Measurements from ENCODE around the gene MYDGF.

The MYDGF gene

GRCh38 chr19:4703671-4704316 is 33.7 kb upstream of the MYDGF start:
- no peak for TF ChIP-seq CTCF (IDR thresholded peaks at IDR 0.05; ENCODE audit: insufficient read depth, low read length, poor library complexity, severe bottlenecking)
- H3K27me3 ChIP-seq (replicated peaks; ENCODE audit: control insufficient read depth, insufficient read depth, low read length), result no peaks in the 10 kb centered on the region
- no peak for DNase-seq (ENCODE audit: extremely low read depth, insufficient read length)
- peaks cover 29% of the 10 kb centered on the region for H3K36me3 ChIP-seq (ENCODE audit: control insufficient read depth, insufficient read depth, low read length)
- no peak overlapping the region for H3K4me3 ChIP-seq (replicated peaks; ENCODE audit: low read depth, low read length)

- H3K27me3 ChIP-seq (replicated peaks; ENCODE audit: control insufficient read depth, insufficient read depth, low read length), result no peaks in the 10 kb centered on the region
- DNase-seq (ENCODE audit: extremely low read depth, insufficient read length), result no peak
- H3K36me3 ChIP-seq (ENCODE audit: control insufficient read depth, insufficient read depth, low read length), result peaks cover 37% of the 10 kb centered on the region
- TF ChIP-seq CTCF (IDR thresholded peaks at IDR 0.05; ENCODE audit: insufficient read depth, low read length, poor library complexity, severe bottlenecking), result no peak
- H3K4me3 ChIP-seq (replicated peaks; ENCODE audit: low read depth, low read length), result no peak overlapping the region
Measured at GRCh38 chr19:4702764-4703163, 32.6 kb upstream of the MYDGF start.

- peaks cover 42% of the 10 kb centered on the region for H3K36me3 ChIP-seq (ENCODE audit: control insufficient read depth, insufficient read depth, low read length)
- H3K4me3 ChIP-seq (replicated peaks; ENCODE audit: low read depth, low read length), result no peak overlapping the region
- TF ChIP-seq CTCF (IDR thresholded peaks at IDR 0.05; ENCODE audit: insufficient read depth, low read length, poor library complexity, severe bottlenecking), result no peak
- no peaks in the 10 kb centered on the region for H3K27me3 ChIP-seq (replicated peaks; ENCODE audit: control insufficient read depth, insufficient read depth, low read length)
- DNase-seq (ENCODE audit: extremely low read depth, insufficient read length), result no peak
Measured at GRCh38 chr19:4701557-4701956, 31.4 kb upstream of the MYDGF start.

- TF ChIP-seq CTCF (IDR thresholded peaks at IDR 0.05; ENCODE audit: insufficient read depth, low read length, poor library complexity, severe bottlenecking), result no peak
- H3K36me3 ChIP-seq (ENCODE audit: control insufficient read depth, insufficient read depth, low read length), result peaks cover 41% of the 10 kb centered on the region
- H3K27me3 ChIP-seq (replicated peaks; ENCODE audit: control insufficient read depth, insufficient read depth, low read length), result no peaks in the 10 kb centered on the region
- no peak overlapping the region for H3K4me3 ChIP-seq (replicated peaks; ENCODE audit: low read depth, low read length)
- DNase-seq (ENCODE audit: extremely low read depth, insufficient read length), result no peak
Measured at GRCh38 chr19:4700693-4700970, 30.5 kb upstream of the MYDGF start.

- H3K27me3 ChIP-seq (replicated peaks; ENCODE audit: control insufficient read depth, insufficient read depth, low read length), result no peaks in the 10 kb centered on the region
- H3K36me3 ChIP-seq (ENCODE audit: control insufficient read depth, insufficient read depth, low read length), result peaks cover 46% of the 10 kb centered on the region
- no peak overlapping the region for H3K4me3 ChIP-seq (replicated peaks; ENCODE audit: low read depth, low read length)
- no peak for DNase-seq (ENCODE audit: extremely low read depth, insufficient read length)
- no peak for TF ChIP-seq CTCF (IDR thresholded peaks at IDR 0.05; ENCODE audit: insufficient read depth, low read length, poor library complexity, severe bottlenecking)
Measured at GRCh38 chr19:4699826-4700692, 29.9 kb upstream of the MYDGF start.

Data from GM06990 (cell line).